BE2C (cell line): ENCODE results near the gene SLC17A8.
"Not testable (repeated sequence)": the region's sequence is repeated elsewhere in the genome, so short reads cannot be mapped to it uniquely, and the experiment has no call there.

ENCODE experiments used
- DNase-seq: peaks from one replicate; pipeline ENCODE4 v3.0.0-alpha.2; 2020
- H3K27me3 ChIP-seq: fragments of 250-450 bp; sonication (Bioruptor Pico); 2 replicates; pipeline ENCODE4 v1.5.1; 2020; ENCODE audit warnings: mild to moderate bottlenecking
- H3K36me3 ChIP-seq: fragments of 250-450 bp; sonication (Bioruptor Pico); 2 replicates; pipeline ENCODE4 v1.5.1; 2020; ENCODE audit warnings: mild to moderate bottlenecking
- H3K4me1 ChIP-seq: fragments of 250-450 bp; sonication (Bioruptor Pico); 2 replicates; pipeline ENCODE4 v1.5.1; 2020
- H3K4me3 ChIP-seq: 2 replicates; pipeline ENCODE4 v1.5.1; 2011; ENCODE audit warnings: low read depth, low read length
- H3K9me3 ChIP-seq: fragments of 250-450 bp; sonication (Bioruptor Pico); 2 replicates; pipeline ENCODE4 v1.5.1; 2020
- TF ChIP-seq, protein P1 (sequence below): IDR thresholded peaks from 2 replicates; pipeline ENCODE4 v1.5.1; 2012; ENCODE audit warnings: mild to moderate bottlenecking, low read depth, low read length

The SLC17A8 gene

DNA sequence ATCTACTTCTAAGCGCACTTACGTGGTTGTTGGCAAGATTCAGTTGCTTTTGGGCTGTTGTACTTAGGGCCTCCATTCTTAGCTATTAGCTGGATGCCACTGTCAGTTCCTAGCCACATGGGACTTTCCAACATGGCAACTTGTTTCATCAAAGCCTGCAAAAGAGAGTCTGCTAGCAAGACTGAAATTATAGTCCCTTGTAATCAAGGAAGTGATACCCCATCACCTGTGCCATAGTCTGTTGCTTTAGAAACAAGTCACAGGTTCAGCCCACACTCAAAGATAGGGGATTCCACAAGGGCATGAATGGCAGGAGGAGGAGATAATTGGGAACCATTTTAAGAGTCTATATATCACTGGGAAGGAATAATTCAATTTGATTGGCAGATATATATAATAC, 27.1 kb upstream of the SLC17A8 start:
- TF ChIP-seq, protein P1, sequence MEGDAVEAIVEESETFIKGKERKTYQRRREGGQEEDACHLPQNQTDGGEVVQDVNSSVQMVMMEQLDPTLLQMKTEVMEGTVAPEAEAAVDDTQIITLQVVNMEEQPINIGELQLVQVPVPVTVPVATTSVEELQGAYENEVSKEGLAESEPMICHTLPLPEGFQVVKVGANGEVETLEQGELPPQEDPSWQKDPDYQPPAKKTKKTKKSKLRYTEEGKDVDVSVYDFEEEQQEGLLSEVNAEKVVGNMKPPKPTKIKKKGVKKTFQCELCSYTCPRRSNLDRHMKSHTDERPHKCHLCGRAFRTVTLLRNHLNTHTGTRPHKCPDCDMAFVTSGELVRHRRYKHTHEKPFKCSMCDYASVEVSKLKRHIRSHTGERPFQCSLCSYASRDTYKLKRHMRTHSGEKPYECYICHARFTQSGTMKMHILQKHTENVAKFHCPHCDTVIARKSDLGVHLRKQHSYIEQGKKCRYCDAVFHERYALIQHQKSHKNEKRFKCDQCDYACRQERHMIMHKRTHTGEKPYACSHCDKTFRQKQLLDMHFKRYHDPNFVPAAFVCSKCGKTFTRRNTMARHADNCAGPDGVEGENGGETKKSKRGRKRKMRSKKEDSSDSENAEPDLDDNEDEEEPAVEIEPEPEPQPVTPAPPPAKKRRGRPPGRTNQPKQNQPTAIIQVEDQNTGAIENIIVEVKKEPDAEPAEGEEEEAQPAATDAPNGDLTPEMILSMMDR = no peak
- peaks cover 3% of the 10 kb centered on the region for H3K36me3 ChIP-seq

GRCh38 chr12:100331871-100332270, 25.0 kb upstream of the SLC17A8 start:
- H3K36me3 ChIP-seq = peaks cover 9% of the 10 kb centered on the region
- H3K4me1 ChIP-seq = no peaks in the 10 kb centered on the region

More for the DNA sequence above, 27.1 kb upstream of the SLC17A8 start:
- no peak overlapping the region for H3K4me3 ChIP-seq
- DNase-seq = no peak
- H3K4me1 ChIP-seq = no peaks in the 10 kb centered on the region
- no peaks in the 10 kb centered on the region for H3K27me3 ChIP-seq
- no peaks in the 10 kb centered on the region for H3K9me3 ChIP-seq

DNA sequence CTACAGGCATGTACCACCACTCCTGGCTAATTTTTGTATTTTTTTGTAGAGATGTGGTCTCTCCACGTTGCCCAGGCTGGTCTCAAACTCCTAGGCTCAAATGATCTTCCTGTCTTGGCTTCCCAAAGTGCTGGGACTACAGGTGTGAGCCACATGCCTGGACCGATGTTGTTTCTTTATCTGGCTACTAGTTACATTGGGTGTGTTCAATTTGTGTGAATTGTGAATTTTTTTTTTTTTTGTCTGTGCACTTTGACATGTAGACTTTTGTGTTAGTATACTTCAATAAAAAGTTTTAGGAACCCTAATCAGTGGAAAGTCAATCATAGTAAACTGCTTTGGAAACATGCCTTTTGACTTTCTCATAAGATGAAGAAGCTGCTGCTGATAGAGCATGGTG, 24.0 kb upstream of the SLC17A8 start:
- H3K36me3 ChIP-seq = peaks cover 14% of the 10 kb centered on the region
- TF ChIP-seq, protein P1 = no peak
- H3K9me3 ChIP-seq = no peaks in the 10 kb centered on the region
- H3K4me1 ChIP-seq = no peaks in the 10 kb centered on the region
- H3K4me3 ChIP-seq = no peak overlapping the region
- H3K27me3 ChIP-seq = no peaks in the 10 kb centered on the region
- no peak for DNase-seq

More at GRCh38 chr12:100331871-100332270, 25.0 kb upstream of the SLC17A8 start:
- no peak for DNase-seq
- Histone ChIP-seq H3K4me3 (no peak overlapping the region), H3K27me3 (no peaks in the 10 kb centered on the region), H3K9me3 (no peaks in the 10 kb centered on the region)
- TF ChIP-seq, protein P1 = no peak

DNA sequence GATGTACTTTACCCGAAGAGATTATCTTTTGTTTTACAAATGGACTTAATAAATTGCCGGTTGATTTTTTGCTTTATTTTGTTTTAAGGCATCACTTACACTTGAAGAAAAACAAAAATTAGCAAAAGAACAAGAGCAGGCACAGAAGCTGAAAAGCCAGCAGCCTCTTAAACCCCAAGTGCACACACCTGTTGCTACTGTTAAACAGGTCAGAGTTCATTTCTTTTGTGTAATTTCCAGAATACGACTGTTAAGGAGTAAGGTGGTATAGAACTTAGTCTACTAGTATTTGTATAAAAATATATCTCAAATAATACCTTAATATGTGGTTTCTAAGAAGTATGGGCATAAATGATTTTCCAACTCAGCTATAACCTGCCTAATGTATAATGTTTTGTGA, 19.6 kb upstream of the SLC17A8 start:
- H3K9me3 ChIP-seq = no peaks in the 10 kb centered on the region
- peaks cover 14% of the 10 kb centered on the region for H3K36me3 ChIP-seq
- TF ChIP-seq, protein P1 = no peak
- H3K27me3 ChIP-seq = no peaks in the 10 kb centered on the region
- H3K4me3 ChIP-seq = no peak overlapping the region
- H3K4me1 ChIP-seq = no peaks in the 10 kb centered on the region
- DNase-seq = no peak

DNA sequence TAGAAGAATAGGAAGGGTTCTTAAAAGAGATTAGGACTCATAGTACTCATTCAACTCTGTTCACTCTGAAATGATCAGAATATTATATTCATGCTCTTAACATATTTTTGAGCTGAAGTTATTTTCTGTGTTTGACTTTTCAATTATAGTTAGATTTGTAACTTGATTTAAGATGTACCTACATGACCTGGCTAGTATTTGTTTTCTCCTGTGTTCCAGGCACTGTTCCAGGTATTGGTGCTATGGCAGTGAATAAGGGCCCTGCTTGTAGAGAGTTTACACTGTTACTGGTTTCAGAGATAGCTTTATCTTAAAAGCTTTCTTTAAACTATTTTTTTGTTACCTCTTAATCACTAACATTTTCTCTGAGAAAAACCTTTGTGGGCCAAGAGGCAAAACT, 19.1 kb upstream of the SLC17A8 start:
- H3K36me3 ChIP-seq = peaks cover 14% of the 10 kb centered on the region
- H3K27me3 ChIP-seq = no peaks in the 10 kb centered on the region
- no peak overlapping the region for H3K4me3 ChIP-seq
- no peaks in the 10 kb centered on the region for H3K4me1 ChIP-seq
- DNase-seq = no peak
- H3K9me3 ChIP-seq = no peaks in the 10 kb centered on the region
- TF ChIP-seq, protein P1 = no peak

DNA sequence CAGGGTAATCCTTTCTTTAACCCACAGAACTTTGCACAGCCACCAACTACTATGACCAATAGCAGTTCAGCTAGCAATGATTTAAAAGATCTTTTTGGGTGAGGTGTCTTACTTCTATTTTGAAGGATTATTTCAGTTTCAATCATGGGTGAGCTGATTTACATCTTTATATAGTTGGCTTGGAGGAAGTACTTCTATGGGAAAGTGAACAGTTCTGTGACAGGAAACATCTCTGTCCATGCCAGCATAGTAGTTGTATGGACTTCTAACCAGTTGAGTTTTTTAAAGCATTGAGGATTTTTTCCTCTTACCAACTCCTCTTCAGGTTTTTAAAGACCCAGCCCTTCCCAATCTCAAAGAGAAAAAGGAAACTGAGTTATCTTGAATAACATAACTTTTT, 17.8 kb upstream of the SLC17A8 start:
- DNase-seq = no peak
- no peaks in the 10 kb centered on the region for H3K27me3 ChIP-seq
- no peaks in the 10 kb centered on the region for H3K4me1 ChIP-seq
- H3K36me3 ChIP-seq = peaks cover 14% of the 10 kb centered on the region
- H3K4me3 ChIP-seq = no peak overlapping the region
- no peaks in the 10 kb centered on the region for H3K9me3 ChIP-seq
- TF ChIP-seq, protein P1 = no peak

DNA sequence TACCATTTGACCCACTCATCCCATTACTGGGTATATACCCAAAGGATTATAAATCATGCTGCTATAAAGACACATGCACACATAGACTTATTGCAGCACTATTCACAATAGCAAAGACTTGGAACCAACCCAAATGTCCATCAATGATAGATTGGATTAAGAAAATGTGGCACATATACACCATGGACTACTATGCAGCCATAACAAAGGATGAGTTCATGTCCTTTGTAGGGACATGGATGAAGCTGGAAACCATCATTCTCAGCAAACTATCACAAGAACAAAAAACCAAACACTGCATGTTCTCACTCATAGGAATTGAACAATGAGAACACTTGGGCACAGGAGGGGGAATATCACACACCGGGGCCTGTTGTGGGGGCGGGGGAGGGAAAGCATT, 14.0 kb upstream of the SLC17A8 start:
- not testable (repeated sequence) for DNase-seq, H3K4me3 ChIP-seq, H3K36me3 ChIP-seq, H3K4me1 ChIP-seq, H3K27me3 ChIP-seq, H3K9me3 ChIP-seq

- not testable (repeated sequence) for H3K4me3 ChIP-seq, H3K27me3 ChIP-seq, H3K4me1 ChIP-seq, DNase-seq, H3K36me3 ChIP-seq, H3K9me3 ChIP-seq
Measured at GRCh38 chr12:100344351-100344750, 12.5 kb upstream of the SLC17A8 start.
